GM18499 (cell line): ENCODE measurements around the gene GZMH.
"Not testable (repeated sequence)": the region's sequence is repeated elsewhere in the genome, so short reads cannot be mapped to it uniquely, and the experiment has no call there.

Source experiments
- ATAC-seq: cut with Tn5 transposase; IDR thresholded peaks from one replicate; pipeline ENCODE4 v1.9.1; 2021; ENCODE audit warnings: moderate number of reproducible peaks; ENCODE audit not compliant: insufficient read depth, unreplicated experiment

Gene GZMH, protein sequence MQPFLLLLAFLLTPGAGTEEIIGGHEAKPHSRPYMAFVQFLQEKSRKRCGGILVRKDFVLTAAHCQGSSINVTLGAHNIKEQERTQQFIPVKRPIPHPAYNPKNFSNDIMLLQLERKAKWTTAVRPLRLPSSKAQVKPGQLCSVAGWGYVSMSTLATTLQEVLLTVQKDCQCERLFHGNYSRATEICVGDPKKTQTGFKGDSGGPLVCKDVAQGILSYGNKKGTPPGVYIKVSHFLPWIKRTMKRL

DNA sequence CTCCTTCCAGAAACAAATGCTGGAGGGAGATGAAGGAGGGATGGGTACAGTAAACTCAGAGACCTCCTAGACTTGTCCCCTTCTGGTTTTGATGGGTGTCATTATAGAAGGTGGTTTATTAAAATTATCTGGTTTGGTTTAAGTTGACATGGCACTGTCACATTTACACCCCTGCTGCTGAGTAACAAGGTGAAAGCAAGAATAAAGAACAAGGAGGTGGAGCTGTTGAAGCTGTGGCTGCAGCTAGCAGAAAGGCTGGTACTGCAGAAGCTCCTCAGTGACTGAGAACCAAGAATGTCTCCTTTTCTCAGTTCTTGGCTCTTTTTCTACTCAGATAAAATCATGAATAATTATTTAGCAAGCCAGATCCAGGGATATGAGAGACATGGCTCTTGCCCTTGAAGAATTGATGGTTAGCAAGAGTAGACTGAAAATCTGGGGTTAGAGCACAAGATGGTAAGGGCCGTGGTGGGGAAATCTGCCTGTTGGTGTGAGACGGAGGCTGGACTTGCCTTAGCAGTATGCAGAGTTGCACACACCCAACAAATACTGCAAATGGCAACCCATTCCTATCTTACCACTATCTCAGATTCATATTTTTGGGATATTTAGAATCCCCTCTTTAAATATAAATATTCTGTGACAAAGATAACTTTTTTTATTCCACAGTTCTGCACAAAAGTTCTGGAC lies at the start of gene GZMH:
TSS of gene GZMH (minus strand) at position 31 of the 690 bp plus-strand sequence. CDS start 72 bp downstream, outside the sequence.
- no peak for ATAC-seq

DNA sequence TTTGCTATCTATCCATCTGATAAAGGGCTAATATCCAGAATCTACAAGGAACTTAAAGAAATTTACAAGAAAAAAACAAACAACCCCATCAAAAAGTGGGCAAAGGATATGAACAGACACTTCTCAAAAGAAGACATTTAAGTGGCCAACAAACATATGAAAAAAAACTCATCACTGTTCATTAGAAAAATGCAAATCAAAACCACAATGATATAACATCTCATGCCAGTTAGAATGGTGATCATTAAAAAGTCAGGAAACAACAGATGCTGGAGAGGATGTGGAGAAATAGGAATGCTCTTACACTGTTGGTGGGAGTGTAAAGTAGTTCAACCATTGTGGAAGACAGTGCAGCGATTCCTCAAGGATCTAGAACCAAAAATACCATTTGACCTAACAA lies 38.9 kb upstream of the GZMH start:
- ATAC-seq: not testable (repeated sequence)

DNA sequence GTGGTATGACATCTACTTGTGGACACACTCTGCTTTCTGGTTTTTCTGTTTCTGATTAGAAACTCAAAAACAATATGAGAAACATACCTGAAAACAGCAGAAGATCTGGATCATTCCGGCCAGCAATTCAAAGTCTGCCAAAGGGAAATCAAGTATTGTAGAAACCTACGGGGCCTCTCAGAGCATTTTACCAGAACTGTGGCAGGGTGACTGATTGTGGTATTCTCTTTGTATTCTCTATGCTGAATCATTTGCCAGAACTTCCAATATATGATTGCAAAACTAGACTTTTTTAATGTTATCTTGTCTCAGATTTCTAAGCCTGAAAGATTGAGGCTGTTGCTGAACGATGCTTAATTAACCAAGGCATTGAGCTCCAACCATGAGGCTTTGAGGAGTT lies 30.4 kb upstream of the GZMH start:
- no peak for ATAC-seq

DNA sequence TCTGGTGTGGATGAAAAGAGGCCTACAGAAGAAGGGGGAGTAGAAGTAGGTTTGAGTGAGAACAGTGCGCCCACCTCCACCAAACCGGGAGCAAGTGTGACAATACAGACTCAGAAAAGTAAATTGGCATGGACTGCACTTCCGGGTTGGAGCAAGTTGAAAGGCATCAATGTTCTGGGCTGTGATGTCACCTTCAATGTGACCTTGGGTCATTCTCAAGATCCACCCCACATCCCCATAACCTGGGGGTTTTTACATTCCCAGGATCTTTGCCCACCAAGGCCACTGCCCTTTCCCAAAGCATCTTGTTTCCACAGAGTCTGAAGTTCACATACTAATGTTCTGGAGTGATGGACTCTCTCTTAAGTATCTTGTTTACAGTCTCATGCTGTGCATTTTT lies 29.8 kb upstream of the GZMH start:
- no peak for ATAC-seq

DNA sequence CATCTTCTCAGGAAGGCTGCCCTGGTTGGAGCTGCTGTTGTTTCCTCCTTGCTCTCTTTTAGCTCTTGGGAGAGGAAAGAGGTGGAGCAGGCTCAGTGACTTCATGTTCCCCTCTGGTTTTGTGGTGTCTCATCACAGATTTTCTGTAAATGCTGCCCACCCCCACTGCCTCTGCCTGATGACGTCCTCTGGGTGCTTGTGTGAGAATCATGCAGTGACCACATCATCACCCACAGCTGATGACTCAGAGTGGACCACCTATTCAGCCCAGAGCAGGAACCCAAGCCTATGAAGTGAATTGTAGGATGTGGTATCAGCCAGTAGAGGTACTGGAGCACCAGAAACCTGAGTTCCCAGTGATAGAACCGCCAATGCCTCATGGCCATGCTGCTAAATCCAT lies 24.7 kb upstream of the GZMH start, which contains the start of gene GZMB:
TSS of gene GZMB (minus strand) at position 33 of the 400 bp plus-strand sequence. CDS start at position 3, 30 bp downstream.
- no peak for ATAC-seq

DNA sequence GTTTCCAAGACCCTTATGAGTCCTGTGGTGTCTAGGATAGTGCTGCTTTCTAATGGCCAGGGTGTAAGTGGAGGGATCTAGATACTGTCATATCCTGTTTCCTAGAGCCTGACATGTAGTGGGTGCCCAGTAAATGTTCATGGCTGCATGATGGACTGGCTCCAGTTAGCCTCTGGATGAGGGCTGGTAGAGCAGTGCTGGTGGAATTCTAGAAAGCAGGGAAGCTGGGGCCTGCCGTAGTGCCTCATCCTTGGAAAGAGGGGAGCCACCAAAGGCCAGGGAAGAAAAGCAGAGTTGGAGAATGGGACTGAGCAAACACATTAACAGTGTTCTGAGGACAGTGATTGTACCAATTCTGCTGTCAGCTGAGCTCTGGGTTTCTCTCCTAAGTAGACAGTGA lies 23.9 kb upstream of the GZMH start:
- ATAC-seq: no peak

DNA sequence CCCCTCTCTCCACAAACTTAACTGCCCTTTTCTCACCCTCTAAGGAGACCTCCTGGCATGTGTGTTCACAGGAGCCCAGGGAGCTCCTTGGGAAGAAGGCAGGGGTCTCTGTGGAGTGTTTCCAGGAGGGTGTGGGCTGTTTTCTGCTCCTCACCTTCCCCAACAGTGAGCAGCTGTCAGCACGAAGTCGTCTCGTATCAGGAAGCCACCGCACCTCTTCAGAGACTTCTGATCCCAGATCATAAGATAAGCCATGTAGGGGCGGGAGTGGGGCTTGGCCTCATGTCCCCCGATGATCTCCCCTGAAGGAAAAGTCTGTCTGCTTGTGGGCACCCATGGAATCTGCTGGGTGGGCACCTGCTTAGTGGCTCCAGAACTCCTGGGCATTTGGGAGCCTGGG lies 23.3 kb upstream of the GZMH start:
- no peak for ATAC-seq

DNA sequence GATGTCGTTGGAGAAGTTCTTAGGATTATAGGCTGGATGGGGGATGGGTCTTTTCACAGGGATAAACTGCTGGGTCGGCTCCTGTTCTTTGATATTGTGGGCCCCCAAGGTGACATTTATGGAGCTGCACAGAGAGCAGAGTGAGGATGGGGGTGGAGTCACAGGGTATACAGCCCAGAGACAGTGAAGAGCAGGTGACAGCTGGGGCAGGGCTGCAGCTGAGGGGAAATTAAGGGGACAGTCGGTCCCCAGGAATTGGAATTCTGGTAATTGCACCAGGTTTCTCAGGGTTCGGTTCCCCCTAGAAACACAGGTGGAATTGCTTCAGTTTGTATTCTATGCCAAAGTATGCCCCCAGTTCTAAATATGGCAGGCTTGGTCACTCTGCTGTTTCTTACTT lies 22.9 kb upstream of the GZMH start:
- no peak for ATAC-seq

DNA sequence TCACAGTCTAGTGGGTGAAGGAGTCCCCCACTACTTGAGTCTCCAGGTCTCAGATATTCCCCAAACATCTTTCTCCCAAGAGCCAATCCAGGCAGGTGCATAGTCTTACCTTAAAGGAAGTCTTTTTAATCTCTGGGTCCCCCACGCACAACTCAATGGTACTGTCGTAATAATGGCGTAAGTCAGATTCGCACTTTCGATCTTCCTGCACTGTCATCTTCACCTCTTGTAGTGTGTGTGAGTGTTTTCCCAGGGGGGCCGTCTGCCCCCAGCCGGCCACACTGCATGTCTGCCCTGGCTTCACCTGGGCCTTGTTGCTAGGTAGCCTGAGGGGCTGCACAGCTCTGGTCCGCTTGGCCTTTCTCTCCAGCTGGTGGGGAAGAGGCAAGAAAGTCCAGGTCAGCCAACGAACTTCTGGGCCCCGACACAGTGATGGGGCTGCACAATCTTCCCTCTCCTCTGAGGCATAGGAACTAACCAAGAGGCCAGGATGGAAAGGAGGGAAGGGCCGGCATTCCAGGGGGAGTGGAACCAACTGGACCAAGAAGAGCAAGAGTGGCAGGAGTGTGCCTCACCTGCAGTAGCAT lies 22.4 kb upstream of the GZMH start:
- no peak for ATAC-seq

DNA sequence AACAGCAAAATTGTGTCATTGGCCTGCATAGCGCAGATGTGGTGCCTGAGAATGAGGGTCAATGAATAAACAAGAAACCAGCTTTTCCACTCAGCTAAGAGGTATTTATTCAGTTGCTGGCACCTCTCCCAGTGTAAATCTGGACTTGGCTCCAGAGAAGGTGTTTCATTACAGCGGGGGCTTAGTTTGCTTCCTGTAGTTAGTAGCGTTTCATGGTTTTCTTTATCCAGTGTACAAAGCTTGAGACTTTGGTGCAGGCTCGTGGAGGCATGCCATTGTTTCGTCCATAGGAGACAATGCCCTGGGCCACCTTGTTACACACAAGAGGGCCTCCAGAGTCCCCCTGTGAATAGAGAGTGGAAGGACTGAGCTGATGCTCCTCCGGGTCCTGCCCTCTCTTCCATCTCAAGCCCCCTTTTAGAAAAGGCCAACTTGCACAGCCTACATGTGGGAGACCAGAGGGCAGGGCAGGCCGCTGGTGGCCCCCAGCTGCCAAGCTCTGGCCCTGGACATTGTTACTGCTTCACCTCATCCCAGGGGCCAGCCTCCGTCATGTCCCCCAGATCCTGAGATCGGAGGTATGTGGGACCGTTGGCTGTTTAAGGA lies 21.5 kb upstream of the GZMH start:
- ATAC-seq: no peak

DNA sequence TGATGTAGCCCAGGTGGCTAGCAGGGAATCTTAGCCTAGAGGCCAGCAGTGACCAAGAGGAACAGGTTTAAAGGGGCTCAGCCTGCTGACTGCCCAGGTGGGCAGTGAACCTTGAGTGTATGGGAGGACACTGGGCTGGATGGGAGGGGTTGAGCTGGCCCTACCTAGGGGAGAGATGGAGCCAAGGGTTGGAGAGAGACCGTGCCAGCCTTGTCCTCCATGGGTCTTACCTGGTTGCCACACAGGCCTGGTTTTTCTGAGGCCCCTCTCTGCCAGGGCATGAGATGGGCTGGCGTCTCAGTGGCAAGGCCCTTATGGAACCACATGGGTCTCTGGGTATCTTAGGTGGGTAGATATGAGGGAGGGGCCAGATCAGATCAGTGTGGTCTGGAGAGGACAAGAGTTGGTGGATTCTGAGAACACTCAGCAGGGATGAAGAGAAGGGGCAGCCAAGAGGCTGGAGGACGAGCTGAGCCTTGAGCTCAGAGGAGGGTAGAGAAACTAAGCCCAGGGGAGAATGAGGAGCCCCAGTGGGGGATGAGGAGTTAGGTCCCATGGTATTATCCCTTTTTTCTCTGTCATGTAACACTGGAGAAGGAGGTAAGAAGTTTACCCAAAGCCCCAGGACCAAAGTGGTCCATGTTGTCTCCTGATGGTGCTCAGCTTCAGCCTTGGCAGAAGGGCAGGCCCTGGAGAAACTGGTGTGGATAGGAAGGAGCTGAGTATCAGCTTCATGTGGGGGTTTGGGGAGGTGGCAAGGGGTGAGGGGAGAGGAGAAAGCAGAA lies 20.8 kb upstream of the GZMH start:
- ATAC-seq: no peak

DNA sequence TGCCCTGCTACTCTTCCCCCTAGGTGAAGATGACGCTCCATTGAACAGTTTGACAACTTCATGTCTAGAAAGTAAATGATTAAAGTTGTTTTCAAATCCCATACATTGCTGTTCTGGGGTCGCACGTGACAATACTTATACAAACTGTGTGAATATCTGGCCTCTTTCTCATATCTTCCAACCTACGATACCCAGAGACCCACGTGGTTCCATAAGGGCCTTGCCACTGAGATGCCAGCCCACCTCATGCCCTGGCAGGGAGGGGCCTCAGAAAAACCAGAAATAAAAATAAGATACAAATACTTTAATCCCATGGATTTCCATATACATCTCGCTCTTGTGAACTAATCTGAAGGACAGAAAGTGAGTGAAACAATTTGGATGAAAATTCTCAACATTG lies 20.0 kb upstream of the GZMH start:
- no peak for ATAC-seq

DNA sequence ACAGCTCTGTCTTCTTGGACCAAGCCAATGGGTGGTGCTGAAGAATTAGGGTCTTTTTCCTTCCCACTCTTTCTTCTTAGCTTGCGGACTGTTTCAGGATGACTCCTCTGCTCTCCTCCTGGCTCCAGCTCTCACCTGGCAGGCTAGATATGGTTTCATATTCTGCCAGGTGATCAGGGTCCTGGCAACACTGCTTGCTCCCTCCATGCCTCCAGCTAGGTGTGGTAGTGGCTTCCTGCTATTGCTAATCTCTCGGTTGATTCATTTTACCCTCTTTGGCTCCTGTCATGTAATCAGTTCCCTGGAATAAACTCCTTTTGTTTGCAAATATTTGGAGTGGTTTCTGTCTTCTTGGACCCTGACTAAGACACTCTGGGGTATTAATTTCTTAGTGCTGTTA lies 4.3 kb upstream of the GZMH start:
- ATAC-seq: no peak

DNA sequence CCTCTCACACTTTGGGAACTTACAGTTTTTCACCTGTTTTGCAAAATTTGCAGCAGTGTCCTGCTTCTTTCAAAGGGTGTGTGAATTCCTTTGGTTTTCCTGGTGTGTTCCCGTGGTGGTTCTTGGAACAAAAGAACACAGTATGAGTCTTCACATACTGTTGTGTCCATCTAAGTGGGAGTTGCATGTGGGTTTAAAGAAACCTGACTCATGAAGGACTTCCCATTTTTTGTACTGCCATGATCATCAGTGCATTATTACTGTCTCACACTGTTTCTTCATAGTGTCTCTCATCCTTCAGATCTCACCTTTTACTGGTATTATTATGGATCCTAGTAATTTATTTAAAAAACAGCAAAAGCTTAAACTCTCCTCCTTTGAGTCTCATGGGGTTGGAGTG lies 3.8 kb upstream of the GZMH start:
- no peak for ATAC-seq

DNA sequence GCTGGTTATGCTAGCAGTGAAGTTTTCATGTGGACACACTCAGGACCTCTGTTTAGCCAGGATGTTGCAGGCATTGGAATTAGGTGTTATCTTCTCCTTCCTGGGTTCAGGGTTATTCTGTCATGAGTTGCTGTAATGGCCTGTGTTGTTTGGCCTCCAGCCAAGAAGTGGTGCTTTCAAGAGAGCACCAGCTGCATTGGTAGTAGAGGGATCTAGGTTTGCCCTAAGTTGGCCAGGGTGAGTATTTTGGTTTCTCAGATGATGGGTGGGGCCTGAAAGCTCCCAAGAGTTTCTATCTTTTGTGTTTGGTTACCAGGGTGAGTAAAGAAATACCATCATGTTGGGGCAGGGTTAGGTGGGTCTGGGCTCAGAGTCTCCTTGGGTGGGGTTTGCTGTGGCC lies 2.7 kb upstream of the GZMH start:
- no peak for ATAC-seq

DNA sequence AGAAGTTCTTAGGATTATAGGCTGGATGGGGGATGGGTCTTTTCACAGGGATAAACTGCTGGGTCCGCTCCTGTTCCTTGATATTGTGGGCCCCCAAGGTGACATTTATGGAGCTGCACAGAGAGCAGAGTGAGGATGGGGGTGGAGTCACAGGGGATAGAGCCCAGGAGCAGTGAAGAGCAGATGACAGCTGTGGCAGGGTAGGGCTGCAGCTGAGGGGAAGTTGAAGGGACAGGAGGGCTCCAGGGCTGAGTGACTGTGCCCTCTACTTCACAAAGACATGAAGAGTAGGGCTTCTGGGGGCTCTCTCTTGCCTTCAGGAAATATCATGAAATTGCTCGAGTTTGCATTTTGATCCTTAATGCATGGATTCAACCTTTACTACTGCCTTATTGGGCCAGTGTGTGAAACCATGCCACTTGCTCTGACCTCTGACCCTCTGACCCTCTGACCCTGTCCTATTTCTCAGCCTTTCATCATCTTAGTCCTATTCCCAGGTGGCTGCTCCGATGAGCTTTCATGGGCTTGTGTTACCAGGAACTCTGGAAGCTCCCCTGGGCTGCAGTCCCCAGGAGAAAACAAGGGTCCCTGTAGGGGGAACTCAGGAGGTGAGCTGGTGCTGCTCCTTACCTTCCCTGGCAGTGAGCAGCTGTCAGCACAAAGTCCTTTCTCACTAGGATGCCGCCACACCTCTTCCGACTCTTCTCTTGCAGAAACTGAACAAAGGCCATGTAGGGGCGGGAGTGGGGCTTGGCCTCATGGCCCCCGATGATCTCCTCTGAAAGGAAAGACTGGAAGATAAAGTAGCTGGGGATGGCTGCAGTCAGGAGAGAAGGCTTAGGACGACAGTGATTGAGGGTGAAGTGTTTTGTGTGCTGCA lies 1.6 kb downstream of the GZMH start:
- no peak for ATAC-seq

DNA sequence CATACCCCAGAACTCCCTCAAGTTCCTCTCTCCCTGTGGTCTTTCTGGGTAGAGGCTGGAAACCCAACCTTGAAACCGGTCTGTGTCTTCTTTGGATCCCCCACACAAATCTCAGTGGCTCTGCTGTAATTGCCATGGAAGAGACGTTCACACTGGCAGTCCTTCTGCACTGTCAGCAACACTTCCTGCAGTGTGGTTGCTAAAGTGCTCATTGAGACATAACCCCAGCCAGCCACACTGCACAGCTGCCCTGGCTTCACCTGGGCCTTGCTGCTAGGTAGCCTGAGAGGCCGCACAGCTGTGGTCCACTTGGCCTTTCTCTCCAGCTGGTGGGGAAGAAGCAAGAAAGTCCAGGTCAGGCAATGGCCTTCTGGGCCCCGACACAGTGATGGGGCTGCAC lies 2.4 kb downstream of the GZMH start:
- no peak for ATAC-seq

DNA sequence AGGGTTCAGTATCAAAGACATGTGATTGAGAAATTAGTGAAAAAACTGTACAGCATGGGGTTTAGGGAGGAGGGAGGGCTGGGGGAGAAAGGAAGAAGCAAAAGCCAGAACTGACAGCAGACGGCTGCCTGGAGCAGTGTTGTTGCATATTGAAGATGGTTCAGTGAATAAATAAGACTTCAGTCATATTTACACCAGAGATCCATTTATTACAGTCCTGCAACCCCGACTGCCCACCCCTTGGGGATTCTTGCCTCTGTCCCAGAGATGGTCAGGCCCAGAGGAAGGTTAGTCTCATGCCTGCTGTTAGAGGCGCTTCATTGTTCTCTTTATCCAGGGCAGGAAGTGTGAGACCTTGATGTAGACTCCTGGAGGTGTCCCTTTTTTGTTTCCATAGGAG lies 3.2 kb downstream of the GZMH start:
- no peak for ATAC-seq

DNA sequence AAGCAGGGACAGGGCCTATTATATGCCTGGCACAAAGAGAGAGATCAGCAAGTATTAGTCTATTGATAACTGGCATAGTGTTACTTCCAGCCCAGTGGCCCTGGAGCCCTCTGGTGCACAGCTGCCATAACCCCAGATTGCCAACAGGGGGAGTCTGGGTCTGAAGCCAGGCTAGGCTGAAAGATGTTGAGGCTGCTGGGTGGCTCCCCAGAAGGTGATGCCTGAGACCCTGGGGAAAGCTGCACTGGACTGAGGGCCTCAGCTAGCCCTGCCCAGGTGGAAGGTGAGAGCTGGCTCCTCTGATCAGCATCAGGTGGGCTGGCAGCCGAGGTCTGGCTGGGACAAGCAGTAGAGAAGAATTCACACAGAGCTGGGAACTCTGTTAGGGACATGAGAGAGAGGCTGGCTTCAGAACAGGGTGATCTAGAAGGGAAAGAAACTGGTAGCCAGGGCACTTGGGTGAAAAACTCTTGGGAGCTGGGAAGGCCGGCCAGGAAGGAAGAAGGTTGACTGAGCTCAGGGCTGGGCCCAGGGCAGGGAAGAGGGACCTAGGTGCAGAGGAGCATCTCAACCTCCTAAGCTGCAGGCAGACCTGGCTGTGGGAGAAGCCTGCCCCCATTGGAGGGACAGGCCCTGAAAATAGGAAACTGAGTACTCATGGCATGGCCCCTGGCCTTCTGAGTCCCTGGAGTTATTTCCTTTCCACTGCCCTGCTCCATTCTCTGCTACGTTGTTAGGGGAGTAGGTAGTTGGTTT lies 3.9 kb downstream of the GZMH start:
- ATAC-seq: peak; percentile 54
